Panc1 (cell line): ENCODE data around the gene NAAA. TPM values are rescaled to one million over a fixed set of nuclear protein-coding genes. Genes with fewer than 3 reads are reported as not detected.
"Not testable (repeated sequence)": the region's sequence is repeated elsewhere in the genome, so short reads cannot be mapped to it uniquely, and the experiment has no call there.

Source experiments
- ATAC-seq: fragments of 200-7000 bp; cut with Tn5 transposase; 2 replicates; pipeline ENCODE4 v1.9.1; 2020; ENCODE audit warnings: mild to moderate bottlenecking, moderate library complexity
- BruUV-seq: library from RNA; stranded (reverse); fragments of 400-500 nt; replicated peaks from 2 replicates; lab custom pipeline; 2021; lab: Mats Ljungman, UMichigan
- CTCF ChIA-PET: fragments of 300-600 bp; sonication (Branson Sonifier 250); formaldehyde crosslinking; loops from one replicate; lab custom pipeline; 2022; ENCODE audit warnings: antibody characterized with exemption; lab: Charles Lee
- POLR2A ChIA-PET: fragments of 300-600 bp; sonication (Branson Sonifier 250); formaldehyde crosslinking; loops from one replicate; lab custom pipeline; 2022; ENCODE audit warnings: antibody characterized with exemption; lab: Charles Lee
- DNase-seq: peaks from one replicate; pipeline ENCODE4 v3.0.0-alpha.2; 2010; ENCODE audit warnings: low read depth, low spot score
- H3K27ac ChIP-seq: 2 replicates; pipeline ENCODE4 v1.5.1; 2011; ENCODE audit warnings: mild to moderate bottlenecking, low read length, inconsistent platforms
- H3K27me3 ChIP-seq: fragments of 200-500 bp; sonication (Bioruptor generic); 2 replicates; pipeline ENCODE4 v1.6.0; 2014; ENCODE audit warnings: low read length, inconsistent platforms; ENCODE audit not compliant: control insufficient read depth, insufficient read depth
- H3K36me3 ChIP-seq: fragments of 200-500 bp; sonication (Bioruptor generic); 2 replicates; pipeline ENCODE4 v1.5.1; 2014; ENCODE audit warnings: inconsistent platforms, mild to moderate bottlenecking, low read length, moderate library complexity; ENCODE audit not compliant: control insufficient read depth, insufficient read depth
- H3K4me1 ChIP-seq: 2 replicates; pipeline ENCODE4 v1.5.1; 2011; ENCODE audit warnings: inconsistent platforms, mild to moderate bottlenecking, low read length, moderate library complexity; ENCODE audit not compliant: control insufficient read depth, insufficient read depth
- H3K4me3 ChIP-seq, 2 experiments: 2 replicates each; pipeline ENCODE4 v1.5.1; 2011 to 2012; ENCODE audit warnings: low read depth in 2 of 2, low read length in 2 of 2, mild to moderate bottlenecking in 2 of 2, inconsistent platforms in 1 of 2, moderate library complexity in 1 of 2
- H3K9me3 ChIP-seq: fragments of 200-500 bp; sonication (Bioruptor generic); 2 replicates; pipeline ENCODE4 v1.5.1; 2014; ENCODE audit warnings: low read depth, mild to moderate bottlenecking, inconsistent platforms, low read length, moderate library complexity; ENCODE audit not compliant: control insufficient read depth, insufficient read depth
- CTCF ChIP-seq: fragments of 450-650 bp; IDR thresholded peaks from 2 replicates; pipeline ENCODE4 v1.5.1; 2017; ENCODE audit warnings: mild to moderate bottlenecking
- POLR2AphosphoS5 ChIP-seq: IDR thresholded peaks from 2 replicates; pipeline ENCODE4 v1.6.1; 2012; ENCODE audit warnings: mild to moderate bottlenecking, low read depth, low read length, moderate library complexity
- SIN3A ChIP-seq: IDR thresholded peaks from 2 replicates; pipeline ENCODE4 v1.6.1; 2012; ENCODE audit warnings: low read depth, mild to moderate bottlenecking, low read length, moderate library complexity, borderline replicate concordance; ENCODE audit not compliant: insufficient read depth
- TCF7L2 ChIP-seq: IDR thresholded peaks from 2 replicates; pipeline ENCODE4 v1.6.1; 2011; ENCODE audit warnings: mild to moderate bottlenecking, low read depth, low read length, inconsistent platforms
- in situ Hi-C: cut with HindIII; loops from 2 replicates; pipeline ENCODE4 v1.10.0; 2016; ENCODE audit warnings: low sequenced_read_pairs, low pct_unique_long_range_greater_than_20kb
- intact Hi-C: fragments of 100-400 bp; cut with micrococcal nuclease; formaldehyde crosslinking; loops from one replicate; pipeline ENCODE4 v1.10.0; 2022; ENCODE audit not compliant: unreplicated experiment
- total RNA-seq: library from RNA; stranded (reverse); gene quantifications from one replicate; pipeline ENCODE4 v1.2.1, GENCODE V29; 2021; ENCODE audit not compliant: unreplicated experiment
- TF ChIP-seq, protein P1 (sequence below), 2 experiments: IDR thresholded peaks; 2 replicates each; pipeline ENCODE4 v1.6.1; 2011 to 2012; ENCODE audit warnings: low read depth in 2 of 2, control low read depth in 1 of 2, low read length in 1 of 2, mild to moderate bottlenecking in 1 of 2, moderate library complexity in 1 of 2; ENCODE audit not compliant: insufficient read depth in 1 of 2

NAAA gene
- total RNA-seq, 1 experiment from 2014 or later, result 11.9 TPM

GRCh38 chr4:75912968-75913367, 27.8 kb downstream of the NAAA start:
- ChIA-PET POLR2A (no interaction called here), CTCF (no interaction called here)
- H3K27ac ChIP-seq, result no peak overlapping the region
- H3K4me3 ChIP-seq, result no peak overlapping the region
- H3K4me1 ChIP-seq, result no peaks in the 10 kb centered on the region
- intact Hi-C loops (no loop called here), in situ Hi-C loops (no loop called here)
- H3K36me3 ChIP-seq, result no peaks in the 10 kb centered on the region
- no peak for DNase-seq
- BruUV-seq, result no TSS peak
- no peaks in the 10 kb centered on the region for H3K27me3 ChIP-seq
- ATAC-seq, result no peak
- H3K9me3 ChIP-seq, result no peaks in the 10 kb centered on the region
- no peak for TF ChIP-seq TCF7L2
- no peak for TF ChIP-seq POLR2AphosphoS5
- TF ChIP-seq, protein P1, sequence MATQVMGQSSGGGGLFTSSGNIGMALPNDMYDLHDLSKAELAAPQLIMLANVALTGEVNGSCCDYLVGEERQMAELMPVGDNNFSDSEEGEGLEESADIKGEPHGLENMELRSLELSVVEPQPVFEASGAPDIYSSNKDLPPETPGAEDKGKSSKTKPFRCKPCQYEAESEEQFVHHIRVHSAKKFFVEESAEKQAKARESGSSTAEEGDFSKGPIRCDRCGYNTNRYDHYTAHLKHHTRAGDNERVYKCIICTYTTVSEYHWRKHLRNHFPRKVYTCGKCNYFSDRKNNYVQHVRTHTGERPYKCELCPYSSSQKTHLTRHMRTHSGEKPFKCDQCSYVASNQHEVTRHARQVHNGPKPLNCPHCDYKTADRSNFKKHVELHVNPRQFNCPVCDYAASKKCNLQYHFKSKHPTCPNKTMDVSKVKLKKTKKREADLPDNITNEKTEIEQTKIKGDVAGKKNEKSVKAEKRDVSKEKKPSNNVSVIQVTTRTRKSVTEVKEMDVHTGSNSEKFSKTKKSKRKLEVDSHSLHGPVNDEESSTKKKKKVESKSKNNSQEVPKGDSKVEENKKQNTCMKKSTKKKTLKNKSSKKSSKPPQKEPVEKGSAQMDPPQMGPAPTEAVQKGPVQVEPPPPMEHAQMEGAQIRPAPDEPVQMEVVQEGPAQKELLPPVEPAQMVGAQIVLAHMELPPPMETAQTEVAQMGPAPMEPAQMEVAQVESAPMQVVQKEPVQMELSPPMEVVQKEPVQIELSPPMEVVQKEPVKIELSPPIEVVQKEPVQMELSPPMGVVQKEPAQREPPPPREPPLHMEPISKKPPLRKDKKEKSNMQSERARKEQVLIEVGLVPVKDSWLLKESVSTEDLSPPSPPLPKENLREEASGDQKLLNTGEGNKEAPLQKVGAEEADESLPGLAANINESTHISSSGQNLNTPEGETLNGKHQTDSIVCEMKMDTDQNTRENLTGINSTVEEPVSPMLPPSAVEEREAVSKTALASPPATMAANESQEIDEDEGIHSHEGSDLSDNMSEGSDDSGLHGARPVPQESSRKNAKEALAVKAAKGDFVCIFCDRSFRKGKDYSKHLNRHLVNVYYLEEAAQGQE (IDR thresholded peaks at IDR 0.05; ENCODE audit: insufficient read depth in 1 of 2, low read depth in 2 of 2, low read length in 1 of 2), result no peak
- TF ChIP-seq SIN3A, result no peak
- no peak for TF ChIP-seq CTCF

- H3K9me3 ChIP-seq, intact Hi-C loops, H3K4me3 ChIP-seq, H3K4me1 ChIP-seq, H3K36me3 ChIP-seq, ATAC-seq, POLR2A ChIA-PET, BruUV-seq, in situ Hi-C loops, CTCF ChIA-PET, H3K27me3 ChIP-seq, H3K27ac ChIP-seq, DNase-seq: not testable (repeated sequence)
Measured at GRCh38 chr4:75910831-75911230, 30.0 kb downstream of the NAAA start.

DNA sequence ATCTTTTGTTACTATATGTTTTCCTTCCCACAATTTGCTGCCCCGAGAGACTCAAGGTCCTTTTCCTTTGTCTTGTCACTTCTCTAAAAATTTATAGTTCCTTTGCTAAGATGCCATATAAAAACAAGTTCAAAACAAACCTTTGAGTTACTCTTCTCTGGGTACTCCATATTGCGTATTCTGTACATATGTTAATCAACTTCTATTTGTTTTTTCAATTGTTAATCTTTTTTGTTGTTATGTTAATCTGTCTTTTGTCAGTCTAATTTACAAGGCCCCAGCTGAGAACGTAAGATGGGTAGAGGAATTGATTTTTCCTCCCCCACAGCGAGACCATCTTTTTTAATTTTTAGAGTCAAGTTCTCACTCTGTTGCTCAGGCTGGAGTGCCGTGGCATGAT, 31.4 kb downstream of the NAAA start:
- CTCF ChIA-PET, result no interaction called here
- Histone ChIP-seq H3K27ac (no peak overlapping the region), H3K36me3 (no peaks in the 10 kb centered on the region), H3K9me3 (no peaks in the 10 kb centered on the region), H3K4me1 (no peaks in the 10 kb centered on the region), H3K4me3 (no peak overlapping the region), H3K27me3 (no peaks in the 10 kb centered on the region)
- DNase-seq (no peak), ATAC-seq (no peak)
- POLR2A ChIA-PET, result no interaction called here
- BruUV-seq, result no TSS peak
- in situ Hi-C loops, result no loop called here
- intact Hi-C loops, result no loop called here
- TF ChIP-seq, protein P1 (IDR thresholded peaks at IDR 0.05; ENCODE audit: insufficient read depth in 1 of 2, low read depth in 2 of 2, low read length in 1 of 2), result no peak
- TF ChIP-seq CTCF (no peak), POLR2AphosphoS5 (no peak), SIN3A (no peak)
